GM12878 (cell line): ENCODE measurements around the gene GZMB. TPM values are rescaled to one million over a fixed set of nuclear protein-coding genes. Genes with fewer than 3 reads are reported as not detected.

Source experiments
- ATAC-seq: fragments of 200-7000 bp; cut with Tn5 transposase; 3 replicates; pipeline ENCODE4 v1.9.1; 2020; ENCODE audit warnings: mild to moderate bottlenecking, moderate library complexity
- BruUV-seq: library from RNA; stranded (reverse); fragments of 400-500 nt; replicated peaks from 2 replicates; lab custom pipeline; 2021; lab: Mats Ljungman, UMichigan
- CTCF ChIA-PET: fragments of 300-600 bp; sonication (Branson Sonifier 250); formaldehyde crosslinking; extraction: SDS; loops from one replicate; lab custom pipeline; 2021; ENCODE audit warnings: inconsistent platforms; lab: Yijun Ruan, JAX
- POLR2A ChIA-PET: fragments of 350-600 bp; formaldehyde crosslinking; extraction: SDS; loops from one replicate; lab custom pipeline; 2021; ENCODE audit warnings: inconsistent platforms; lab: Charles Lee
- RAD21 ChIA-PET: fragments of 300-600 bp; sonication (Branson Sonifier 250); formaldehyde crosslinking; loops from one replicate; lab custom pipeline; 2023; ENCODE audit warnings: antibody characterized with exemption; ENCODE audit not compliant: unreplicated experiment; lab: Charles Lee
- SMC1A ChIA-PET: fragments of 300-600 bp; sonication (Branson Sonifier 250); formaldehyde crosslinking; loops from one replicate; lab custom pipeline; 2023; ENCODE audit not compliant: unreplicated experiment, uncharacterized antibody; lab: Charles Lee
- DNase-seq: peaks from one replicate; pipeline ENCODE4 v3.0.0-alpha.2; 2011; ENCODE audit warnings: low read depth, low spot score
- FAIRE-seq: peaks from 3 replicates; lab custom pipeline; 2011; peaks lifted over from hg19 to GRCh38; lab: Jason Lieb, UNC
- H2AFZ ChIP-seq: 2 replicates; pipeline ENCODE4 v1.6.0; 2011; ENCODE audit warnings: low read depth, low read length, control low read depth; ENCODE audit not compliant: control insufficient read depth
- H3K27ac ChIP-seq: 2 replicates; pipeline ENCODE4 v1.5.1; 2011; ENCODE audit warnings: control low read depth; ENCODE audit not compliant: control insufficient read depth, insufficient read depth
- H3K27me3 ChIP-seq, 2 experiments: replicated peaks in 1 of 2; 2 replicates each; pipeline versions ENCODE4 v1.6.0 to v1.6.1; 2011; ENCODE audit warnings: low read length in 1 of 2; ENCODE audit not compliant: control insufficient read depth in 2 of 2, insufficient read depth in 2 of 2
- H3K36me3 ChIP-seq, 2 experiments: 2 replicates each; pipeline ENCODE4 v1.5.1; 2011; ENCODE audit warnings: low read length in 1 of 2; ENCODE audit not compliant: control insufficient read depth in 2 of 2, insufficient read depth in 2 of 2
- H3K4me1 ChIP-seq: 2 replicates; pipeline ENCODE4 v1.6.1; 2011; ENCODE audit warnings: mild to moderate bottlenecking, low read length, moderate library complexity, mixed read lengths; ENCODE audit not compliant: control insufficient read depth, insufficient read depth
- H3K4me2 ChIP-seq: 2 replicates; pipeline ENCODE4 v1.6.0; 2011; ENCODE audit warnings: control low read depth; ENCODE audit not compliant: control insufficient read depth, insufficient read depth
- H3K4me3 ChIP-seq: fragments of 200-600 bp; sonication (generic); 2 replicates; pipeline ENCODE4 v1.5.1; 2016
- H3K79me2 ChIP-seq: 2 replicates; pipeline ENCODE4 v1.6.0; 2011; ENCODE audit warnings: low read length; ENCODE audit not compliant: control insufficient read depth, insufficient read depth
- H3K9ac ChIP-seq: 2 replicates; pipeline ENCODE4 v1.8.0; 2011; ENCODE audit warnings: low read length, control low read depth, mixed read lengths; ENCODE audit not compliant: control insufficient read depth, insufficient read depth
- H3K9me3 ChIP-seq: replicated peaks from 3 replicates; pipeline ENCODE4 v1.5.1; 2011; ENCODE audit warnings: mild to moderate bottlenecking, low read length; ENCODE audit not compliant: control insufficient read depth, insufficient read depth
- H4K20me1 ChIP-seq: 2 replicates; pipeline ENCODE4 v1.6.0; 2011; ENCODE audit not compliant: control insufficient read depth, insufficient read depth
- ASH2L ChIP-seq: fragments of 300-600, 200-600 bp; sonication (generic); IDR thresholded peaks from 2 replicates; pipeline ENCODE4 v1.6.1; 2017; ENCODE audit warnings: low read depth, mild to moderate bottlenecking, borderline replicate concordance
- CHD1 ChIP-seq: IDR thresholded peaks from 2 replicates; pipeline ENCODE4 v1.6.1; 2012; ENCODE audit warnings: low read depth, low read length, improper control_type of control experiment
- CREM ChIP-seq: IDR thresholded peaks from 2 replicates; pipeline ENCODE4 v1.6.1; 2014; ENCODE audit warnings: antibody characterized with exemption, low read depth
- PKNOX1 ChIP-seq: fragments of 450-650 bp; IDR thresholded peaks from 2 replicates; pipeline ENCODE4 v1.6.1; 2016; ENCODE audit warnings: mild to moderate bottlenecking
- RAD51 ChIP-seq: fragments of 450-650 bp; IDR thresholded peaks from 2 replicates; pipeline ENCODE4 v1.6.1; 2016; ENCODE audit warnings: moderate library complexity, mild to moderate bottlenecking, inconsistent platforms
- STAT1 ChIP-seq: fragments of 450-650 bp; conservative IDR thresholded peaks from 2 replicates; pipeline ENCODE4 v1.6.1; 2014; ENCODE audit warnings: antibody characterized with exemption, mild to moderate bottlenecking
- USF1 ChIP-seq: IDR thresholded peaks from 2 replicates; pipeline ENCODE4 v1.6.1; 2011; ENCODE audit warnings: borderline replicate concordance, low read depth, mild to moderate bottlenecking, moderate library complexity, mixed read lengths, low read length; ENCODE audit not compliant: insufficient read depth; ENCODE audit errors: extremely low read length
- ZBTB4 ChIP-seq: fragments of 450-650 bp; formaldehyde crosslinking; IDR thresholded peaks from 2 replicates; pipeline ENCODE4 v1.4.0; 2022; ENCODE audit warnings: mild to moderate bottlenecking, moderate library complexity
- ZNF384 ChIP-seq: IDR thresholded peaks from 2 replicates; pipeline ENCODE4 v1.6.1; 2012; ENCODE audit warnings: low read depth, mild to moderate bottlenecking, low read length, improper control_type of control experiment, borderline replicate concordance
- ZZZ3 ChIP-seq: IDR thresholded peaks from 2 replicates; pipeline ENCODE4 v1.6.1; 2011; ENCODE audit warnings: low read depth; ENCODE audit not compliant: control insufficient read depth, insufficient read length
- WGBS: methylation state at CpG from one replicate; pipeline ENCODE4 v1.1.6; 2016; ENCODE audit warnings: low lambda C conversion rate; ENCODE audit not compliant: insufficient replicate concordance, insufficient coverage; ENCODE audit errors: missing lambda C conversion rate; 5-methylcytosine and 5-hydroxymethylcytosine counted together
- in situ Hi-C: fragments of 300-500 bp; cut with MboI; formaldehyde crosslinking; loops from 9 replicates; pipeline ENCODE4 v1.14.3; 2018; ENCODE audit warnings: mixed read lengths
- intact Hi-C: fragments of 100-400 bp; cut with micrococcal nuclease; formaldehyde crosslinking; loops from one replicate; pipeline ENCODE4 v1.14.2; 2022; ENCODE audit not compliant: unreplicated experiment
- polyA plus RNA-seq, 11 experiments: library from polyadenylated mRNA; depleted of rRNA in 4 of 11; unstranded in 6 of 11; stranded (reverse) in 5 of 11; fragments of >200 nt; fragmentation: Nextera tagmentation in 4 of 11; fragmentation: Illumina TruSeq in 1 of 11; extraction: Ambion mirVana in 4 of 11; extraction: Trizol in 1 of 11; gene quantifications; 1 replicate in 1 of 11; 2 replicates in 10 of 11; pipeline versions ENCODE4 v1.2.1 to v1.2.3, GENCODE V29; 2011 to 2016; ENCODE audit warnings: inconsistent platforms in 2 of 11, missing spikeins in 2 of 11, low read depth in 1 of 11
- total RNA-seq, 4 experiments: library from RNA; depleted of rRNA in 3 of 4; stranded (reverse); fragments of >200 nt in 3 of 4; fragmentation: Illumina TruSeq in 1 of 4; extraction: Trizol in 1 of 4; gene quantifications; 2 replicates each; pipeline versions ENCODE4 v1.2.1 to v1.2.3, GENCODE V29; 2013 to 2021

GZMB gene
- total and polyA plus RNA-seq, 10 of the 15 experiments (the other 5 are each of a cell fraction or from before 2014, with no cell fraction given), result 0.19 to 0.87 (median 0.38) TPM; not detected in 7

GRCh38 chr14:24639270-24639669 is 5.3 kb upstream of the GZMB start:
- Histone ChIP-seq H3K27me3 (no peaks in the 10 kb centered on the region), H3K4me2 (no peak overlapping the region), H3K27ac (no peak overlapping the region), H3K9me3 (no peaks in the 10 kb centered on the region), H3K4me1 (peaks cover 6% of the 10 kb centered on the region; the same call in 1 of the 2 replicates), H4K20me1 (no peaks in the 10 kb centered on the region), H2AFZ (no peak overlapping the region), H3K79me2 (no peaks in the 10 kb centered on the region), H3K36me3 (no peaks in the 10 kb centered on the region), H3K9ac (no peak overlapping the region), H3K4me3 (no peak overlapping the region)
- ChIA-PET RAD21 (no interaction called here), CTCF (no interaction called here), SMC1A (no interaction called here), POLR2A (no interaction called here)
- DNase-seq, result no peak
- FAIRE-seq, result no peak
- in situ Hi-C loops (no loop called here), intact Hi-C loops (no loop called here)
- BruUV-seq, result no TSS peak
- ATAC-seq, result no peak
- 68% methylated on average over 3 of the region's 3 CpGs for WGBS
- TF ChIP-seq USF1 (no peak), ASH2L (no peak), CHD1 (no peak), ZBTB4 (CRISPR knock-in tag) (no peak), ZNF384 (no peak), PKNOX1 (no peak), ZZZ3 (no peak), CREM (no peak), STAT1 (no peak), RAD51 (no peak)
